GM12878 (cell line): ENCODE measurements around the gene RALGAPA1. TPM values are rescaled to one million over a fixed set of nuclear protein-coding genes. Genes with fewer than 3 reads are reported as not detected.
A peak's percentile ranks its signal among the peaks of the same experiment; 100 is the strongest.

ENCODE experiments used
- ATAC-seq: fragments of 200-7000 bp; cut with Tn5 transposase; 3 replicates; pipeline ENCODE4 v1.9.1; 2020; ENCODE audit warnings: mild to moderate bottlenecking, moderate library complexity
- BruUV-seq: library from RNA; stranded (reverse); fragments of 400-500 nt; replicated peaks from 2 replicates; lab custom pipeline; 2021; lab: Mats Ljungman, UMichigan
- CTCF ChIA-PET: fragments of 300-600 bp; sonication (Branson Sonifier 250); formaldehyde crosslinking; extraction: SDS; loops from one replicate; lab custom pipeline; 2021; ENCODE audit warnings: inconsistent platforms; lab: Yijun Ruan, JAX
- POLR2A ChIA-PET: fragments of 350-600 bp; formaldehyde crosslinking; extraction: SDS; loops from one replicate; lab custom pipeline; 2021; ENCODE audit warnings: inconsistent platforms; lab: Charles Lee
- RAD21 ChIA-PET: fragments of 300-600 bp; sonication (Branson Sonifier 250); formaldehyde crosslinking; loops from one replicate; lab custom pipeline; 2023; ENCODE audit warnings: antibody characterized with exemption; ENCODE audit not compliant: unreplicated experiment; lab: Charles Lee
- SMC1A ChIA-PET: fragments of 300-600 bp; sonication (Branson Sonifier 250); formaldehyde crosslinking; loops from one replicate; lab custom pipeline; 2023; ENCODE audit not compliant: unreplicated experiment, uncharacterized antibody; lab: Charles Lee
- DNase-seq: peaks from one replicate; pipeline ENCODE4 v3.0.0-alpha.2; 2011; ENCODE audit warnings: low read depth, low spot score
- FAIRE-seq: peaks from 3 replicates; lab custom pipeline; 2011; peaks lifted over from hg19 to GRCh38; lab: Jason Lieb, UNC
- H2AFZ ChIP-seq: 2 replicates; pipeline ENCODE4 v1.6.0; 2011; ENCODE audit warnings: low read depth, low read length, control low read depth; ENCODE audit not compliant: control insufficient read depth
- H3K27ac ChIP-seq: 2 replicates; pipeline ENCODE4 v1.5.1; 2011; ENCODE audit warnings: control low read depth; ENCODE audit not compliant: control insufficient read depth, insufficient read depth
- H3K27me3 ChIP-seq, 2 experiments: replicated peaks in 1 of 2; 2 replicates each; pipeline versions ENCODE4 v1.6.0 to v1.6.1; 2011; ENCODE audit warnings: low read length in 1 of 2; ENCODE audit not compliant: control insufficient read depth in 2 of 2, insufficient read depth in 2 of 2
- H3K36me3 ChIP-seq, 2 experiments: 2 replicates each; pipeline ENCODE4 v1.5.1; 2011; ENCODE audit warnings: low read length in 1 of 2; ENCODE audit not compliant: control insufficient read depth in 2 of 2, insufficient read depth in 2 of 2
- H3K4me1 ChIP-seq: 2 replicates; pipeline ENCODE4 v1.6.1; 2011; ENCODE audit warnings: mild to moderate bottlenecking, low read length, moderate library complexity, mixed read lengths; ENCODE audit not compliant: control insufficient read depth, insufficient read depth
- H3K4me2 ChIP-seq: 2 replicates; pipeline ENCODE4 v1.6.0; 2011; ENCODE audit warnings: control low read depth; ENCODE audit not compliant: control insufficient read depth, insufficient read depth
- H3K4me3 ChIP-seq: fragments of 200-600 bp; sonication (generic); 2 replicates; pipeline ENCODE4 v1.5.1; 2016
- H3K79me2 ChIP-seq: 2 replicates; pipeline ENCODE4 v1.6.0; 2011; ENCODE audit warnings: low read length; ENCODE audit not compliant: control insufficient read depth, insufficient read depth
- H3K9ac ChIP-seq: 2 replicates; pipeline ENCODE4 v1.8.0; 2011; ENCODE audit warnings: low read length, control low read depth, mixed read lengths; ENCODE audit not compliant: control insufficient read depth, insufficient read depth
- H3K9me3 ChIP-seq: replicated peaks from 3 replicates; pipeline ENCODE4 v1.5.1; 2011; ENCODE audit warnings: mild to moderate bottlenecking, low read length; ENCODE audit not compliant: control insufficient read depth, insufficient read depth
- H4K20me1 ChIP-seq: 2 replicates; pipeline ENCODE4 v1.6.0; 2011; ENCODE audit not compliant: control insufficient read depth, insufficient read depth
- BRCA1 ChIP-seq: IDR thresholded peaks from 2 replicates; pipeline ENCODE4 v1.6.1; 2011; ENCODE audit warnings: low read depth, low read length, improper control_type of control experiment
- IRF5 ChIP-seq: fragments of 450-650 bp; IDR thresholded peaks from 2 replicates; pipeline ENCODE4 v1.6.1; 2017; ENCODE audit warnings: borderline replicate concordance
- SRF ChIP-seq, 2 experiments: IDR thresholded peaks; 2 replicates each; pipeline ENCODE4 v1.6.1; 2011; ENCODE audit warnings: low read depth in 2 of 2, low read length in 2 of 2, mild to moderate bottlenecking in 1 of 2, moderate library complexity in 1 of 2
- SUPT20H ChIP-seq: IDR thresholded peaks from 2 replicates; pipeline ENCODE4 v1.6.1; 2011; ENCODE audit warnings: low read depth, mild to moderate bottlenecking, low read length, moderate library complexity, borderline replicate concordance; ENCODE audit not compliant: control insufficient read depth
- TARDBP ChIP-seq: IDR thresholded peaks from 2 replicates; pipeline ENCODE4 v1.6.1; 2016; ENCODE audit warnings: borderline replicate concordance
- WGBS: methylation state at CpG from one replicate; pipeline ENCODE4 v1.1.6; 2016; ENCODE audit warnings: low lambda C conversion rate; ENCODE audit not compliant: insufficient replicate concordance, insufficient coverage; ENCODE audit errors: missing lambda C conversion rate; 5-methylcytosine and 5-hydroxymethylcytosine counted together
- in situ Hi-C: fragments of 300-500 bp; cut with MboI; formaldehyde crosslinking; loops from 9 replicates; pipeline ENCODE4 v1.14.3; 2018; ENCODE audit warnings: mixed read lengths
- intact Hi-C: fragments of 100-400 bp; cut with micrococcal nuclease; formaldehyde crosslinking; loops from one replicate; pipeline ENCODE4 v1.14.2; 2022; ENCODE audit not compliant: unreplicated experiment
- polyA plus RNA-seq, 11 experiments: library from polyadenylated mRNA; depleted of rRNA in 4 of 11; unstranded in 6 of 11; stranded (reverse) in 5 of 11; fragments of >200 nt; fragmentation: Nextera tagmentation in 4 of 11; fragmentation: Illumina TruSeq in 1 of 11; extraction: Ambion mirVana in 4 of 11; extraction: Trizol in 1 of 11; gene quantifications; 1 replicate in 1 of 11; 2 replicates in 10 of 11; pipeline versions ENCODE4 v1.2.1 to v1.2.3, GENCODE V29; 2011 to 2016; ENCODE audit warnings: inconsistent platforms in 2 of 11, missing spikeins in 2 of 11, low read depth in 1 of 11
- total RNA-seq, 4 experiments: library from RNA; depleted of rRNA in 3 of 4; stranded (reverse); fragments of >200 nt in 3 of 4; fragmentation: Illumina TruSeq in 1 of 4; extraction: Trizol in 1 of 4; gene quantifications; 2 replicates each; pipeline versions ENCODE4 v1.2.1 to v1.2.3, GENCODE V29; 2013 to 2021

The RALGAPA1 gene
- total and polyA plus RNA-seq, 10 of the 15 experiments (the other 5 are each of a cell fraction or from before 2014, with no cell fraction given): 5.6 to 26.7 (median 14.7) TPM

GRCh38 chr14:35533357-35534207 lies 275.5 kb downstream of the RALGAPA1 start, which contains the start of gene INSM2 (continued):
- no peak for TF ChIP-seq IRF5

- peak overlapping the region; percentile 98 for H3K4me2 ChIP-seq
- TF ChIP-seq TARDBP: no peak
- no peak for TF ChIP-seq SRF (IDR thresholded peaks at IDR 0.05; ENCODE audit: low read depth in 2 of 2, low read length in 2 of 2)
- no peak for TF ChIP-seq SUPT20H
- no peak for TF ChIP-seq BRCA1
- WGBS: 26% methylated on average over 6 of the region's 6 CpGs
- no TSS peak for BruUV-seq
- no peaks in the 10 kb centered on the region for H3K36me3 ChIP-seq
- peaks cover 8% of the 10 kb centered on the region for H3K4me1 ChIP-seq
- FAIRE-seq (no peak), ATAC-seq (peak; percentile 4), DNase-seq (no peak)
- POLR2A ChIA-PET: interaction anchor here (0.6 kb wide), 1 partner anchor 8 kb away, joined by 8 read pairs; no protein-coding TSS in a partner anchor
- SMC1A ChIA-PET: no interaction called here
- peaks cover 6 to 16% of the 10 kb centered on the region in 2 experiments for H3K27me3 ChIP-seq
- H3K79me2 ChIP-seq: no peaks in the 10 kb centered on the region
- H3K27ac ChIP-seq: no peak overlapping the region
- H3K4me3 ChIP-seq: peak overlapping the region; percentile 70; the same call in 1 of the 2 replicates
- H3K9ac ChIP-seq: no peak overlapping the region
- CTCF ChIA-PET: no interaction called here
- in situ Hi-C loops: no loop called here
- intact Hi-C loops: loop anchor here (10.0 kb wide), 1 partner anchor 152 kb away; no protein-coding TSS in a partner anchor
- RAD21 ChIA-PET: no interaction called here
- no peaks in the 10 kb centered on the region; the same call in 2 of the 3 replicates for H3K9me3 ChIP-seq
- no peaks in the 10 kb centered on the region for H4K20me1 ChIP-seq
- H2AFZ ChIP-seq: no peak overlapping the region
Measured at GRCh38 chr14:35532783-35533356, 276.2 kb downstream of the RALGAPA1 start.
